Gastrocnemius medialis (tissue), 4 donors: ENCODE measurements around the gene CRYM. TPM values are rescaled to one million over a fixed set of nuclear protein-coding genes. Genes with fewer than 3 reads are reported as not detected.

Experiments used
- ATAC-seq, 2 donors: fragments of 150-250 bp; one replicate each; pipeline ENCODE4 v1.9.1; 2016
- DNase-seq, 2 donors: peaks; one replicate each; pipeline ENCODE4 v3.0.0-alpha.2; 2019
- H3K27ac ChIP-seq, 4 donors: fragments of 200-600 bp; sonication (generic); 1 replicate in 1 of 4; 2 replicates in 3 of 4; pipeline ENCODE4 v1.5.1; 2016 to 2018; ENCODE audit warnings: mild to moderate bottlenecking in 2 of 4, moderate library complexity in 1 of 4
- H3K27me3 ChIP-seq, 3 donors: fragments of 200-600 bp; sonication (generic) in 2 of 3; 1 replicate in 1 of 3; 2 replicates in 2 of 3; pipeline versions ENCODE4 v1.5.1 to v1.6.0; 2016 to 2019; ENCODE audit warnings: mild to moderate bottlenecking in 1 of 3, moderate library complexity in 1 of 3
- H3K36me3 ChIP-seq, 2 donors: fragments of 200-600 bp; sonication (generic) in 1 of 2; one replicate each; pipeline ENCODE4 v1.5.1; 2017 to 2018
- H3K4me1 ChIP-seq, 2 donors: fragments of 200-600 bp; sonication (generic) in 1 of 2; one replicate each; pipeline ENCODE4 v1.5.1; 2016 to 2017; ENCODE audit warnings: mild to moderate bottlenecking in 2 of 2
- H3K4me3 ChIP-seq, 4 donors: fragments of 200-600 bp; sonication (generic) in 3 of 4; 1 replicate in 1 of 4; 2 replicates in 3 of 4; pipeline ENCODE4 v1.5.1; 2016 to 2019; ENCODE audit warnings: mild to moderate bottlenecking in 2 of 4
- H3K9me3 ChIP-seq, 3 donors: fragments of 200-600 bp; sonication (generic) in 2 of 3; 1 replicate in 1 of 3; 2 replicates in 2 of 3; pipeline ENCODE4 v1.5.1; 2016 to 2019
- POLR2A ChIP-seq, 2 donors: fragments of 450-650 bp; IDR thresholded peaks; one replicate each; pipeline ENCODE4 v1.6.1; 2017; ENCODE audit warnings: antibody characterized with exemption in 2 of 2, mild to moderate bottlenecking in 2 of 2, moderate library complexity in 2 of 2
- in situ Hi-C, 4 donors: fragments of 200-750 bp; cut with MboI; loops; one replicate each; pipeline versions ENCODE4 v1.15.0 to v1.8.0; 2017; ENCODE audit warnings: low sequenced_read_pairs in 4 of 4
- intact Hi-C: fragments of 100-400 bp; cut with DNase I; formaldehyde crosslinking; loops from one replicate; pipeline ENCODE4 v1.15.1; 2023; ENCODE audit warnings: low total_unique reads
- total RNA-seq, 4 donors: library from RNA; depleted of rRNA; stranded (reverse); fragments of >200 nt; gene quantifications; one replicate each; pipeline versions ENCODE4 v1.1.0 to v1.2.3, GENCODE V29; 2016
- TF ChIP-seq, protein P1 (sequence below), 5 experiments: fragments of 450-650 bp in 3 of 5; fragments of 200-600 bp in 2 of 5; sonication (generic) in 2 of 5; IDR thresholded peaks in 4 of 5; conservative IDR thresholded peaks in 1 of 5; 1 replicate in 4 of 5; 2 replicates in 1 of 5; pipeline ENCODE4 v1.5.1; 2016 to 2019; ENCODE audit warnings: antibody characterized with exemption in 5 of 5, mild to moderate bottlenecking in 3 of 5, moderate library complexity in 3 of 5

CRYM gene
- total RNA-seq, 4 donors from 2014 or later = not detected

DNA sequence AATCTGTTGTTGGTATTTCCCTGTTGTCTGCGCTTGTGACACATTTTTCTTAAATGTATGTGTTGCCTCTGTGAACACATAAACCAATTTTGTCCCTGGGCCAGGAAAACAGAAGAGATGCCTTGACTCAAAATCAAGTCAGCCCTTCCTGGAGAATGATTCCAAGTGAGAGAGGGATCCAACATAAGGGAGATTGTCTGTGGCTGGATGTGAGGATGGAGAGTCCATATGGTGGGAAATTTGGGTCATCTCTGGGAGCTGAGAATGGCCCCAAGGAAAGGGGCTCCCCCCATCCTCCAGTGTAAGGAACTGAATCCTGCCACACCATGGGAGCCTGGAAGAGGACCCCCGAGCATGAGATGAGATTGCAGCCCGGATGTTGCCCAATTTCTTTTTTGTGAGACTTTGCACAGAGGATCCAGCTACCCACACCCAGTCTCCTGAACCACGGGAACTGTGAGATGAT lies 13.5 kb downstream of the CRYM start:
- no peak for DNase-seq
- Histone ChIP-seq H3K36me3 (no peaks in the 10 kb centered on the region), H3K9me3 (no peaks in the 10 kb centered on the region), H3K4me1 (peaks cover 0 to 7% of the 10 kb centered on the region in 2 donors), H3K4me3 (no peak overlapping the region), H3K27me3 (no peaks in the 10 kb centered on the region), H3K27ac (peak overlapping the region in 1 of 4 donors; percentile 73)
- no peak for ATAC-seq
- intact Hi-C loops = no loop called here
- TF ChIP-seq, protein P1, sequence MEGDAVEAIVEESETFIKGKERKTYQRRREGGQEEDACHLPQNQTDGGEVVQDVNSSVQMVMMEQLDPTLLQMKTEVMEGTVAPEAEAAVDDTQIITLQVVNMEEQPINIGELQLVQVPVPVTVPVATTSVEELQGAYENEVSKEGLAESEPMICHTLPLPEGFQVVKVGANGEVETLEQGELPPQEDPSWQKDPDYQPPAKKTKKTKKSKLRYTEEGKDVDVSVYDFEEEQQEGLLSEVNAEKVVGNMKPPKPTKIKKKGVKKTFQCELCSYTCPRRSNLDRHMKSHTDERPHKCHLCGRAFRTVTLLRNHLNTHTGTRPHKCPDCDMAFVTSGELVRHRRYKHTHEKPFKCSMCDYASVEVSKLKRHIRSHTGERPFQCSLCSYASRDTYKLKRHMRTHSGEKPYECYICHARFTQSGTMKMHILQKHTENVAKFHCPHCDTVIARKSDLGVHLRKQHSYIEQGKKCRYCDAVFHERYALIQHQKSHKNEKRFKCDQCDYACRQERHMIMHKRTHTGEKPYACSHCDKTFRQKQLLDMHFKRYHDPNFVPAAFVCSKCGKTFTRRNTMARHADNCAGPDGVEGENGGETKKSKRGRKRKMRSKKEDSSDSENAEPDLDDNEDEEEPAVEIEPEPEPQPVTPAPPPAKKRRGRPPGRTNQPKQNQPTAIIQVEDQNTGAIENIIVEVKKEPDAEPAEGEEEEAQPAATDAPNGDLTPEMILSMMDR (IDR thresholded peaks at IDR 0.05 in 4 of 5, conservative IDR thresholded peaks at IDR 0.05 in 1 of 5) = no peak
- TF ChIP-seq POLR2A (IDR thresholded peaks at IDR 0.05) = no peak
- in situ Hi-C loops = no loop called here

DNA sequence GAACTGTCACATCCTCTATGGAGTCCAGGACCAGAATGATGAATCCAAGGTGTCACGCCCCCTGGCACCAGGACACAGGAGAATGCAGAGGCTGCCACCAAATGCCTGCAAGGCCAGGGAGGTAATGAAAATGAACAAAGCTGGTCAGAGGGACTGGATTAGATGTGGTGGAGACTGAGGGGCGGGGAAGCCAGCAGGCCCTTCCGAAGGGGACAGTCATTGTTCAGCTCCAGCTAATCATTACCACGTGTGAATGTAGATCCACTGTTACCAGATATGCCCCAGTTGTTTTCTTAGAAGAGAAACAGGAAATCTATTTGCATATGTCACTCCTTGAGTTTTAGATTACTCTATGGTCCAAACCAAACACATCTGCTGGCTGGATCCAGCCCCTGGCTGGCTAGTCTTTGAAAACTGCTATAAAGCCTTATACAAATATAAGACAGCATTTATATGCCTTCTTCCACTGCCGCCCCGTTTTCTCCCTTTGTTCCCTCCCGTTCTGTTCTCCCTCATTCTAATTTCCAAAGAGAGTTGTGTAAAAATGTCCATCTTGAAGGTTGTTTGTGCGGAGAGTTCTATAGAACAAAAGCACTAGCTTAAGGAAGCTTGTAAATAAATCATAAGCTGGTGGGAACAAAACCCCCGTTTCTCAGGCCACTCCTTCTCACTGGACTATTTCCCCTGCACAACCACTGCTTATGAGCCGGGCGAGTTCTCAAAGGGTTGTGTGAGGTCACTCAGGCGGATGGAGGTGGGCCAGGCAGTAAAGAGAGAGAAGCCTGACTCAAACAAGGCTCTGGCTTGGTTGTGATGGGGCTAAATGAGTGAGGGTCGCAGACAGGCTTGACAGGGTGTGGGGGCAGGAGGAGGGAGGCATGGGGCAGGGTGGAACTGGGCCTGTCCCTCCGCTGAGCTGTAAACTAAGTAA lies 14.2 kb downstream of the CRYM start:
- Histone ChIP-seq H3K4me3 (no peak overlapping the region), H3K27me3 (no peaks in the 10 kb centered on the region), H3K36me3 (no peaks in the 10 kb centered on the region), H3K4me1 (peaks cover 0 to 7% of the 10 kb centered on the region in 2 donors), H3K27ac (no peak overlapping the region), H3K9me3 (no peaks in the 10 kb centered on the region)
- no peak for DNase-seq
- in situ Hi-C loops = no loop called here
- TF ChIP-seq, protein P1 (IDR thresholded peaks at IDR 0.05 in 4 of 5, conservative IDR thresholded peaks at IDR 0.05 in 1 of 5) = no peak
- TF ChIP-seq POLR2A (IDR thresholded peaks at IDR 0.05) = no peak
- intact Hi-C loops = no loop called here
- no peak for ATAC-seq

DNA sequence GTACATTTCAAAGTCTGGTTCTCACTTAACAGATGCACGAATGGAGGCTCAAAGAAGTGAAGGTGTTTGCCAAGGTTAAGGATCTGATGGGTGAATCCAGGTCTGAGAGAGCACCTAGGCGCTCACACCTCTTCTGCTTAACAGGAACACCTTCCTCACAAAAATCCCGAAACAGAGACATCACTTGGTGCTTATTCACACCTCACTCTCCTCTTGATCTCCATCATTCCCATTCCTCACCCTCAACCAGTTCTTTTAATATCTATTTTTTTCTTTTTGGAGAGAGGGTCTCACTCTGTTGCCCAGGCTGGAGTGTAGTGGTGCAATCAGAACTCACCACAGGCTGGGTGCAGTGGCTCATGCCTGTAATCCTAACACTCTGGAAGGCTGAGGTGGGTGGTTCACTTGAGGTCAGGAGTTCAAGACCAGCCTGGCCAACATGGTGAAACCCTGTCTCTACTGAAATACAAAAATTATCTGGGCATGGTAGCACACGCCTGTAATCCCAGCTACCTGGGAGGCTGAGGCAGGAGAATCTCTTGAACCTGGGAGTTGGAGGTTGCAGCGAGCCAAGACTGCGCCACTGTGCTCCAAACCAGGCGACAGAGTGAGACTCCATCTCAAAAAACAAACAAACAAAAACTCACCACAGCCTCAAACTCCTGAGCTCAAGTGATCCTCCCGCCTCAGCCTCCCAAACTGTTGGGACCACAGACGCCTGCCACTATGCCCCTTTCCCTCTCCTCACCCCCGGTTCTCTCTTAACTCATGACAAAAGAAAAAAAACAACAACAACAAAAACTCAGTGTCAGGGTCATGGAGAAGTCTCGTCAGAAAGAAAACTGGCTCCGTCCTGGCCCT lies 15.1 kb downstream of the CRYM start:
- intact Hi-C loops (no loop called here), in situ Hi-C loops (no loop called here)
- Histone ChIP-seq H3K36me3 (no peaks in the 10 kb centered on the region), H3K27ac (no peak overlapping the region), H3K4me3 (no peak overlapping the region), H3K9me3 (no peaks in the 10 kb centered on the region), H3K4me1 (peaks cover 0 to 7% of the 10 kb centered on the region in 2 donors), H3K27me3 (no peaks in the 10 kb centered on the region)
- ATAC-seq = no peak
- no peak for DNase-seq
- TF ChIP-seq, protein P1 (IDR thresholded peaks at IDR 0.05 in 4 of 5, conservative IDR thresholded peaks at IDR 0.05 in 1 of 5) = no peak
- TF ChIP-seq POLR2A (IDR thresholded peaks at IDR 0.05) = no peak

DNA sequence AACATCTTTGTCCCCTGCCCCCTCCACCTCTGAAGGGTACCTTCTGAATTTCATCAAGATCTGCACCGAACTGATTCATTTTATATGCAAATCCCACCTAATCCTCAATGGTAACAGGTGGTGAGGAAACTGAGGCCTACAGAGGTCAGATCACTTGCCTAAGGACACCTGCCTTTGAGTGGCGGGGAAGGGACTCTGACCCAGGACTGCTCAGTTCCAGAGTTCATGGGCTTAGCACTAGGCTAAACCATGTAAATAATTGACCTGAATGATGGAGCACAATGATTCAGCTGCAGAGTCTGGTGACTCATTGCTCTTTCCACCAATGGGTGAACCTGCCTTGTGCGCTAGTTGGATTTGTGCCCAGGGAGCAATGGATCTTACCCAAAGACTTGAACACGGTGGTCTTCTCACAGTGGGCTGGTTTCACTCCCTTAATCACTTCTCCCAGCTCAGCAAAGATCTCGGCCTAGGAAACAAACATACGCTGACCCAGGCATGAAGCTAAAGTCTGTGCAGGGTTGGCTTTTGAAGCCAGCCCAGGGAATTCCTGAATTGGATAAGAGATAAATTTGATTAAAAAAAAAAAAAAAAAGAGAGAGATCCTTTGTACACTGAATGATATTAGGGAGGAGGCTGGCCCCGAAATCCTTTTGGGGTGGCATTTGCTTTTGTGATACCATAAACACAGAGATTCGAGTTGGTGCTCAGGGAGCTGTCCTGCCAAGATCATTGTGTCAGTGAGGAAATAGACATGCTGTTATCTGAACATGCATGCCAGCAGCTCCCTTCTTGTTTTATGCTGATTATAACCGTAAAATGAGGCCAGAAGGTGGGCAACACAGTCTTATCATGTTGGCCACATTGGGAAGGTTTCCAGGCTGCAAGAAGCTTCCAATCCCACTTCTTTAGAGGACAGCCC lies 17.0 kb downstream of the CRYM start:
- Histone ChIP-seq H3K27ac (no peak overlapping the region), H3K9me3 (no peaks in the 10 kb centered on the region), H3K4me3 (no peak overlapping the region), H3K36me3 (no peaks in the 10 kb centered on the region), H3K4me1 (peaks cover 0 to 7% of the 10 kb centered on the region in 2 donors), H3K27me3 (no peaks in the 10 kb centered on the region)
- no peak for ATAC-seq
- TF ChIP-seq POLR2A (IDR thresholded peaks at IDR 0.05) = no peak
- TF ChIP-seq, protein P1 (IDR thresholded peaks at IDR 0.05 in 4 of 5, conservative IDR thresholded peaks at IDR 0.05 in 1 of 5) = no peak
- in situ Hi-C loops (no loop called here), intact Hi-C loops (no loop called here)
- no peak for DNase-seq
